GM12873 (cell line): ENCODE data around the gene PKIB.

ENCODE experiments used
- CTCF ChIP-seq: IDR thresholded peaks from 2 replicates; pipeline ENCODE4 v1.5.1; 2012; ENCODE audit warnings: low read depth, mild to moderate bottlenecking, moderate library complexity, low read length, control low read depth; ENCODE audit not compliant: insufficient read depth; ENCODE audit errors: missing control alignments

The PKIB gene

DNA sequence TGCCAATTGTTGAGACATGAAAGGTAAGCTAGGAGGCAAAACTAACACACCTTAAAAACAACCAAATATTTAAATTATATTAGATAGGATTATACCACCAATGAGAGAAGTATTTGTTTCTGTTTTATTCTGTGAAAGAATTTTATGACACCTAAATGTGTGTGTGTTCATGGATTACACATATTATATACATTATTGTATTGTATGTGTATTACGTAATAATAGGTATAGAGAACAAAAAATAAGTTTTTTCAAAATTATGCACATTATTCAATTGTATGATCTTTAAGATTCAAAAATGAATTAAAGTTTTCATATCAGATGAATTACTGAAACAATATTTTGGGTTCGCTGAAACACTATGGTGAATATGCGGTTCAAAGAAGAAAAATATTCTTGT lies 85.0 kb downstream of the PKIB start:
- no peak for TF ChIP-seq CTCF

- TF ChIP-seq CTCF = no peak
These were observed 85.9 kb downstream of the PKIB start for GRCh38 chr6:122696079-122696478.

- TF ChIP-seq CTCF = no peak
These were observed 86.6 kb downstream of the PKIB start for GRCh38 chr6:122696853-122697252.

DNA sequence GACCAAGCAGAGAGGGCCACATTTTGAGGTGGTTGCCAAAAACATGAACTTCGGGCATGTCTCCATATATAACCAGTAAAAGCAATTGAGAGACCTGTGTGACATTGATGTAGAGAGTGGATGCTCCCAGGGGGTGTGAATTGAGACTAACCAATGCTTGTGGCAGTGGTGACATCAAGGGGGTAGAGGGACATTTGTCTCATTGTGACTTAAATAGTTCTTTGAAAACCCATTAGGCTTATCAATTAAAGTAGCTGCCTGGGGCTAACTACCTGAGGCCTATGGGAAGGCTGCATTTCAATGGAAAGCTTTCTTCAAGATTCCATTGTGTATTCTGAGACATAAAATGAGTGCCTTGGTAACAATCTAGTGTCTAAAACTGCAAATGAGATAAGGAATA lies 87.3 kb downstream of the PKIB start:
- no peak for TF ChIP-seq CTCF

GRCh38 chr6:122701666-122702065 lies 91.5 kb downstream of the PKIB start:
- no peak for TF ChIP-seq CTCF

DNA sequence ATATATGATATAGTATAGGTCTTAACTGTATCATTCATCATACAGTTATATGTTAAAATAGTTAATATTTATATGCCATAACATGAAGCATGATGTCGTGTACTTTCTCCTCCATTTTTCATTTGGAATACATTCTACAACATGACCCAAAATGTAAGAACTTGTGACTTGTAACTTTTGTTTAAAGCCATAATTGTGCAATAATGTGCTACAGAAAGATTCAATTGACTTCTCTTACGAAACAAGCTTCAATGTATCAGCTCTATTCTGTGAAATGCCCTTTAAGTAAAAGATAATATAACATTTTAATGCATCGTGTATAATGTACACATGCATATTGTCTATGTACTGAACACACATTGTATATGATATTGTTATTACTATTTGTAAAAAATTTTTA lies 92.6 kb downstream of the PKIB start:
- no peak for TF ChIP-seq CTCF

DNA sequence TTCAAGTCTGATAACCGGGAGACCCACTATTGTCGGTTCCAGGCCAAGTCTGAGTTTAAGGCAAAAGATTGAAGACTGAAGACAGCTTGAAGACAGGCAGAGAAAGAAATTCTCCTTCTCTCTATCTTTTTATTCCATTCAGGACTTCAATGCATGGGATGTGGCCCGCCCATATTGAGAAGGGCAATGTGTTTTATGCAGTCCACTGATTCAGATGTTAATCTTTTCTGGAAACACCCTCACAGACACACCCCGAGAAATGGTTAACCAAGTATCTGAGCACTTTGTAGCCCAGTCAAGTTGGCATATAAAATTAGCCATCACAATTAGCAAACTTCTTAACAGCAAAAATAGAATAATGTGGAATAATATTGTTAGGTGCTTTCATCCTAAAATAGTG lies 93.9 kb downstream of the PKIB start:
- TF ChIP-seq CTCF = no peak
